Natural killer cell (primary cell): ENCODE data around the gene STPG3. TPM values are rescaled to one million over a fixed set of nuclear protein-coding genes. Genes with fewer than 3 reads are reported as not detected.

ENCODE experiments used
- ATAC-seq, 3 donors: fragments of 150-1000 bp in 2 of 3; fragments of 200-7000 bp in 1 of 3; cut with Tn5 transposase; 1 replicate in 1 of 3; 2 replicates in 2 of 3; pipeline ENCODE4 v1.10.0; 2021; ENCODE audit warnings: mild to moderate bottlenecking in 2 of 3, moderate library complexity in 2 of 3
- DNase-seq, 2 donors: peaks; one replicate each; pipeline versions ENCODE4 v3.0.0 to v3.0.0-alpha.2; 2013 to 2021; ENCODE audit warnings: mixed read lengths in 1 of 2
- H3K27ac ChIP-seq: one replicate; pipeline ENCODE4 v1.5.1; 2013; ENCODE audit warnings: mild to moderate bottlenecking, low read length
- H3K27me3 ChIP-seq: one replicate; pipeline ENCODE4 v1.6.1; 2013; ENCODE audit warnings: low read length; ENCODE audit not compliant: control insufficient read depth, insufficient read depth
- H3K36me3 ChIP-seq: one replicate; pipeline ENCODE4 v1.6.1; 2013; ENCODE audit warnings: low read length; ENCODE audit not compliant: control insufficient read depth, insufficient read depth
- H3K4me1 ChIP-seq: one replicate; pipeline ENCODE4 v1.6.1; 2013; ENCODE audit warnings: low read length; ENCODE audit not compliant: control insufficient read depth, insufficient read depth
- H3K4me3 ChIP-seq: one replicate; pipeline ENCODE4 v1.5.1; 2013; ENCODE audit warnings: low read length
- H3K9me3 ChIP-seq: one replicate; pipeline ENCODE4 v1.6.1; 2013; ENCODE audit warnings: low read length; ENCODE audit not compliant: control insufficient read depth, insufficient read depth
- H3K27ac Mint-ChIP-seq, 2 donors: one replicate each; pipeline ENCODE4 v1.8.0; 2022; ENCODE audit warnings: mild to moderate bottlenecking in 2 of 2, mixed read lengths in 2 of 2, moderate library complexity in 1 of 2
- H3K27me3 Mint-ChIP-seq, 2 donors: one replicate each; pipeline ENCODE4 v1.8.0; 2022; ENCODE audit warnings: low read depth in 2 of 2, mixed read lengths in 2 of 2
- H3K36me3 Mint-ChIP-seq: one replicate; pipeline ENCODE4 v1.8.0; 2022; ENCODE audit warnings: mixed read lengths
- H3K4me1 Mint-ChIP-seq, 2 donors: one replicate each; pipeline ENCODE4 v1.8.0; 2022; ENCODE audit warnings: mixed read lengths in 2 of 2
- H3K4me3 Mint-ChIP-seq: one replicate; pipeline ENCODE4 v1.8.0; 2022; ENCODE audit warnings: mild to moderate bottlenecking, moderate library complexity, mixed read lengths
- H3K9me3 Mint-ChIP-seq, 2 donors: one replicate each; pipeline ENCODE4 v1.8.0; 2022; ENCODE audit warnings: mixed read lengths in 2 of 2
- CTCF ChIP-seq: fragments of 200-600 bp; IDR thresholded peaks from one replicate; pipeline ENCODE4 v1.8.0; 2022; ENCODE audit warnings: antibody characterized with exemption
- WGBS: methylation state at CpG from one replicate; pipeline ENCODE4 v1.1.7; 2013; ENCODE audit warnings: missing lambda C conversion rate; ENCODE audit not compliant: insufficient coverage; 5-methylcytosine and 5-hydroxymethylcytosine counted together
- intact Hi-C: fragments of 100-400 bp; cut with micrococcal nuclease; formaldehyde crosslinking; loops from one replicate; pipeline ENCODE4 v1.14.2; 2022
- total RNA-seq, 4 donors: library from RNA; stranded (reverse); fragments of 120-200 nt in 1 of 4; gene quantifications; one replicate each; pipeline versions ENCODE4 v1.2.3 to v1.2.4, GENCODE V29; 2013 to 2022

The STPG3 gene
- total RNA-seq, 3 donors from 2014 or later (not counting 1 experiment from before 2014, with no cell fraction given): not detected

GRCh38 chr9:137218212-137218753, 32.8 kb upstream of the STPG3 start:
- Histone ChIP-seq H3K4me1 (peaks cover 10% of the 10 kb centered on the region), H3K27me3 (no peaks in the 10 kb centered on the region), H3K36me3 (no peaks in the 10 kb centered on the region), H3K9me3 (no peaks in the 10 kb centered on the region), H3K4me3 (no peak overlapping the region), H3K27ac (no peak overlapping the region)
- Mint-ChIP-seq H3K27ac (no peak overlapping the region), H3K36me3 (no peaks in the 10 kb centered on the region), H3K4me3 (no peak overlapping the region), H3K4me1 (peaks cover 0 to 6% of the 10 kb centered on the region in 2 donors), H3K9me3 (no peaks in the 10 kb centered on the region), H3K27me3 (no peaks in the 10 kb centered on the region)
- intact Hi-C loops: no loop called here
- no peak for TF ChIP-seq CTCF
- ATAC-seq (no peak), DNase-seq (no peak)
- 95% methylated on average over 30 of the region's 30 CpGs for WGBS

GRCh38 chr9:137218754-137219271, 32.3 kb upstream of the STPG3 start:
- H3K9me3 ChIP-seq: no peaks in the 10 kb centered on the region
- no peaks in the 10 kb centered on the region for H3K36me3 ChIP-seq
- Mint-ChIP-seq H3K27me3 (no peaks in the 10 kb centered on the region), H3K4me3 (no peak overlapping the region), H3K4me1 (peaks cover 0 to 6% of the 10 kb centered on the region in 2 donors), H3K27ac (no peak overlapping the region), H3K9me3 (no peaks in the 10 kb centered on the region), H3K36me3 (no peaks in the 10 kb centered on the region)
- H3K27ac ChIP-seq: no peak overlapping the region
- ATAC-seq (no peak), DNase-seq (no peak)
- intact Hi-C loops: no loop called here
- no peak for TF ChIP-seq CTCF
- H3K4me1 ChIP-seq: peaks cover 11% of the 10 kb centered on the region
- H3K27me3 ChIP-seq: no peaks in the 10 kb centered on the region
- WGBS: 97% methylated on average over 12 of the region's 12 CpGs
- no peak overlapping the region for H3K4me3 ChIP-seq

GRCh38 chr9:137219757-137220316, 31.2 kb upstream of the STPG3 start:
- H3K9me3 ChIP-seq: no peaks in the 10 kb centered on the region
- H3K36me3 Mint-ChIP-seq: no peaks in the 10 kb centered on the region
- no peak for DNase-seq
- no peak overlapping the region for H3K27ac Mint-ChIP-seq
- H3K27ac ChIP-seq: no peak overlapping the region
- no peak overlapping the region for H3K4me3 ChIP-seq
- H3K27me3 Mint-ChIP-seq: no peaks in the 10 kb centered on the region
- intact Hi-C loops: loop anchor here (5.0 kb wide), 1 partner anchor 93 kb away; no protein-coding TSS in a partner anchor
- no peaks in the 10 kb centered on the region for H3K9me3 Mint-ChIP-seq
- no peak overlapping the region for H3K4me3 Mint-ChIP-seq
- H3K27me3 ChIP-seq: no peaks in the 10 kb centered on the region
- no peak for ATAC-seq
- 96% methylated on average over 10 of the region's 10 CpGs for WGBS
- peaks cover 0 to 6% of the 10 kb centered on the region in 2 donors for H3K4me1 Mint-ChIP-seq
- no peak for TF ChIP-seq CTCF
- H3K4me1 ChIP-seq: peaks cover 19% of the 10 kb centered on the region
- no peaks in the 10 kb centered on the region for H3K36me3 ChIP-seq
